Stimulated activated CD8-positive, alpha-beta memory T cell treated with anti-CD3 and anti-CD28 coated beads, Interleukin-2, amount 100 ng/mL, for 1 hour (primary cell): ENCODE results near the gene OGA.

Experiments
- DNase-seq, 2 donors: peaks; one replicate each; pipeline ENCODE4 v3.0.0-alpha.2; 2020; ENCODE audit warnings: low read depth in 2 of 2

The OGA gene

DNA sequence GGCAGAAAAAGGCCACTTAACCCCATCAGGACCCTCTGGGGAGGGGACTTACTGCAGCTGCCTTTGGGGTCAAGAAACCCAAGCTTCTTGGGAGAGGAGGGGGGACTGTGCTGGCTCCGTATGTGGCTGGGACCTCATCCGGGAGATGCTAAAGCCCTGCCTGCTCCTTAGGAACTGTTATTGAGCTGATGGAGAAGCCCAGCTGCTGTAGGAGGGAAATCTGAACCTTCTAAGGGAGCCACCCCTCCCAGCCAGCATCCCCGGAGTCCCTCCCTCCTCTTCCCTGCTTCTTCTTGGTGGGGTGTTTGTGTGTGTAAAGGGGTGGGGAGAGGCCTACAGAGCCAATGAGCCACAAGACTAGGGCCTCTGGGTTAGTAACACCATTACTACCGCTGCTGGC is 17.1 kb upstream of the OGA start:
- DNase-seq = no peak

DNA sequence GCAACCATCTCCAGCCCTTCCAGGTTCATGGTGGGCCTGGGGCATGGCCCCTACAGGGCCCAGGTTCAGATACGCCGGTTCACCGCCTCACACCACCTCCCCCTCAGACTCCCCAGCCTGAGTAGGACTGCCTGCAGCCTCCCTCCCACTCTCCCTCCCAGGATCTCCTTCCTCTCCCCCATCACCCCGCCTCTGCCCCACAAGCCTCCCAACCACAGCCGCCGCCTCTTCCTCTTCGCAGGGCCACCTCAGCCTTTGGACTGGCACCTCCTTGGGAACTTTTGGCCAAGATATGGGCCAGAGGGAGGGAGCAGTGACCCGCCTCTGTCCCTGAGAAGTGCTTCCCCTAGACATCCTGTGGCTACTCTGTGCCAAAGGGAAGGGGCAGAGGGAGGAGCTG is 16.1 kb upstream of the OGA start:
- DNase-seq = no peak

DNA sequence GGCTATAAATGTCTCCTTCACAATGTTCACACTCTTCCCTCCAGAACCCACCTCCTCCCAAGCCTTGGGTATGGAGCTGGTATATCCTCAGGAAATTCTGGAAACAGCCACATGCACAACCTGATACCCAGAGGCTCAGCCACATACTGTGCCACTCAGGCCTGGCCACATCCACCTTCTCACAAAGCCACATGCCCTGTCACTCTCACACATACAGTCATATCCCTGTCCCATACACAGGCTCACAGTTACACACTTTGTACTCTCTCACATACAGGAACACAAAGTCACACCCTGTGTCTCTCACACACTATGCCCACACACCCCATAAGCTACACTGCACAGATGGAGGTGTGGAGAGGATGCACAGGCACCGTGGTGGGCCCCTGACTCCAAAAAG is 15.2 kb upstream of the OGA start:
- DNase-seq = no peak

DNA sequence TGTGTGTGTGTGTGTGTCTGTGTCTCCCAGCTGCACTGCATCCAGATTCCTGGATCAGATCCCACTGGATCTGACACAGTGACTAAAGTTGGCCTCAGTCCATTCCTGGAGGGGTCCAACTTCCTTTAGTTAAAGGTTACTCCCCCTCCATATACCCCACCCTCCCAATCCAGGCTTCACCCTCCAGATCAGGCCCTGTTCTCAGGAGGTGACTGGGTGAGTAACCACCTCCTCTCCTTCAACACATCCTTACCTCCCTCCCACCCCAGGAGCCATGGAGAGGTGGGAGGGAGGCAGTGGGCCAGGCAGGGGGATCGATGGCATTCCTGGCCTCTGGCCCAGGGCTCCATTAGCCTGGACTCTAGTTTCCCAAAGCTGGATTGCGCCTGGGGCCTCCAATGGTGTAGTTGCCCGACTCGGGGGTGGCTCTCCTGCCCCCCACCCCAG is 14.1 kb upstream of the OGA start:
- no peak for DNase-seq

DNA sequence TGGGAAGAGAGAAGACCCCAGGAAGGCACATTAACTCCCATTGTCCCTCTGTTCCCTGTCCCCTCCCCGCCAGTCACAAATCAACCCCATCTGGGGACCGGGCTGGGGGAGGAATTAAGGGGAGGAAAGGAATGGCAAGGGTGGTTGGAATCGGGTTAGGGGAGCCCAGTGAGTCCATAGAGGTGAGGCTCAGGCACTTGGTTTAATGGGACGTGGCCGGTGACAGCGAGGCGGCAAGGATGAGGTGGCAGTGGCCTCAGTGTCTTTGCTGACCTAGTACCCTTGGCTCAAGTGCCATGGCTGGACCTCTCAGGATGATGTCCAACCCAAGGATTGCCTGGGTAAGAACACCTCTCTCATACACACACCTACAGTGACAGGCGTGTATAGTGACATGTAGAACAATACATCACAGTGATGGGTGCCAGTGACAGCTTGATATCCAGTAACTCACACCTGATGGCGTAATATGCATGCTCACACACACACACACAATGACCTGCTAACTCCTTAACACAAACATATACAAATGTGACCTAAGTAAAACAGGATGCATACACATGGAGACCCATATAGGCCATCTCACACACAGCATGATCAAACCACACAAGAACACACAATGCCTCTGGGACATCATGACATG is 13.0 kb upstream of the OGA start:
- DNase-seq = no peak

DNA sequence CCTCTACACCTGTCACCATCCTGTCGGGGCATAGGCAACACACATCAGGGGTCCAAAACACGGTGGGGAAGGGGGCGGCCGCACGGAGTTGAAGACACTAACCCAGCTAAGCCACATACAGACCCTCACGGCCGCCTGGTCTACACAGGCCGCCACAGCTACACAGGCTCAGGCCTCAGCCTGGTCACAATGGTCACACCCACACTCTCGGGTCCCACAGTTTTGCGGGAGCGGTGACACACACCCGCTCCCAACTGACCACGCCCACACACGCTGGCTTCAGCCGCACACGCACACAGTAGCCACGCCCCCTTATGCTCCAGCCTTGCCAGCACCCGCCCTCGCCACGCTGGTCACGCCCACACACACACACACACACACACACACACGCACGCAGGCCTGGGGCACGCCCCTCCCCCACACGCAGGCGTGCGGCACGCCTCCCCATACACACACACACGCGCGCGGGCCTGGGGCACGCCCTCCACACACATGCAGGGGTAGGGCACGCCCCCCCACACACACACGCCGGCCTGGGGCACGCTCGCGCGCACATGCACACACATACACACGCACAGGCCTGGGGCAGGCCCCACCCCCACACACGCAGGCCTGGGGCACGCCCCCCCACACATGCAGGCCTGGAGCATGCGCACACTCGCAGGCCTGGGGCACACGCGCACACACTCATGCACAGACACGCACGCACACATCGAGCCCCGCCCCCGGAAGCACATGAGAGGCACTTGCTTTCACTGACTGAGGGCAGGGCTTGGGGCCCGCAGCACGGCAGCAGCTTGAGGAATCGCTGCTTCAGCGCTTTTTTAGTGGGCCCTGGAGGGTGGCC is 12.3 kb upstream of the OGA start:
- DNase-seq = peak; percentile 74 to 86

DNA sequence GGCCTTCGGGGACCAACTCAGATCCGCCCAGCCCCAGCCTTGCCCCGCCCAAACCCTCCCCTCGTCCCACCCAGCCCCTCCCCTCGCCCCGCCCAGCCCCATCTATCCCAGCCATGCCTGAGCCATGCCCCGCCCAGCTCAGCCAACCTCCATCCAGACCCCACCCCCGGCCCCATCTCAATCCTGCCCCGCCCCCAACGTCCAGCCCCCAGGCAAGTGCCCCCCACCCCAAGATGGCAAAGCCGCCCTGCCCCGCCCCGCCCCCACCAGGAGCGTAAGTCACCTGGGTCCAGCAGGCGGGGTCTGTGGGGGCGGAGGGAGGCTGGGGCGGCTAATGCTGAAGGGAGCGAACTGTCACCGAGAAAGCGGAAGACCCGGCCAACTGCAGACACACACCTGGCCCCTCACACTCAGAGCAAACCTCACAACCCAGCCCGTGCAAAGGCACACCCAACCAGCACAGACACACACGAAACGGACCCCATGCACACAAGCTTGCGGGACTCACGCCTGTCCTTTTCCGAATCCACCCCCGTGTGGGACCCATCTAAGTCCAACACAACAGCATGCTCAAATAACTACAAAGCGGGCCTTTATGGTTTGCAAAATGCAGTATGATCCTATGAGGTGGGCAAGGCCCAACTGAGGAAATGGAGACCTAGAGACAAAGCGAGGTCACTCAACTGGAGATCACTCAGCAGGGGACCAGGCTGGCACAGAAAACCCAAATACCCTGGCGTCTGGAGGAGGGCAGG is 11.5 kb upstream of the OGA start:
- no peak for DNase-seq

DNA sequence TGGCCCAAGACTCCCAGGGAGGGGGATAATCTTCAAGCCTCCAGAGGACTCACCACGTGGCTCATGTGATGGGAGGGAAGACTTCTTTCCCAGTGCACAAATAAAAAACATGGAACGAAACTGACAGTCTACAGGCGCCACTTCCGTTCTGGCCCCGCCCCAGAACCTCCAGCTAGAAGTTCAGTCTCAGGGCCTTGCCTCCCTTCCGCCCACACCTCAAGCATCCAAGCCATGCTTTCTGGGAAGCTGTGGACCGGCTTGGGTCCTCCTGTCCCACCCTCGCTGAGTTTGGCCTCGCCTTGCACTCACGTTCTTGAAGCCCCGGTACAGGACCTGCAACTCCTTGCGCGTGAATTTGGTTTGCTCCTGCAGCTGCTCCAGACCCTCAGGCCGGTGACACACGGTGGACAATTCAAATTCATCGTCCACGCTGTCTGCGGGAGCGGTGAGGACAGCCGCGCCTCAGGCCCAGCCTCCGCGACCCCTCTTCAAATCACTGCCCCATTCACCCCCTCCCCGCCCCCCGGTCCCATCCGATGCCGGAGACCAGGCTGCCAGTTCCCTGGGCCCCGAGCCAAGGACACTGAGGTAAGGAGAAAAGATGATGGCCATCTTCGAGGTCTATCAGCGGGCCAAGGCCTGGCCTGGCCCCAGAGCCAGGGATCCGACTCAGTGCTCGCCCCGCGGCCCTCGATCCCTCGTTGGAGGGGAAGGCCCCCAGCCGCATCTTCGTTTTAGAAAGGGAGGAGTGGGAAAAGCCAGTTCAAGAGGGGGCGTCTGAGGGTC is 10.7 kb upstream of the OGA start:
- DNase-seq = no peak

DNA sequence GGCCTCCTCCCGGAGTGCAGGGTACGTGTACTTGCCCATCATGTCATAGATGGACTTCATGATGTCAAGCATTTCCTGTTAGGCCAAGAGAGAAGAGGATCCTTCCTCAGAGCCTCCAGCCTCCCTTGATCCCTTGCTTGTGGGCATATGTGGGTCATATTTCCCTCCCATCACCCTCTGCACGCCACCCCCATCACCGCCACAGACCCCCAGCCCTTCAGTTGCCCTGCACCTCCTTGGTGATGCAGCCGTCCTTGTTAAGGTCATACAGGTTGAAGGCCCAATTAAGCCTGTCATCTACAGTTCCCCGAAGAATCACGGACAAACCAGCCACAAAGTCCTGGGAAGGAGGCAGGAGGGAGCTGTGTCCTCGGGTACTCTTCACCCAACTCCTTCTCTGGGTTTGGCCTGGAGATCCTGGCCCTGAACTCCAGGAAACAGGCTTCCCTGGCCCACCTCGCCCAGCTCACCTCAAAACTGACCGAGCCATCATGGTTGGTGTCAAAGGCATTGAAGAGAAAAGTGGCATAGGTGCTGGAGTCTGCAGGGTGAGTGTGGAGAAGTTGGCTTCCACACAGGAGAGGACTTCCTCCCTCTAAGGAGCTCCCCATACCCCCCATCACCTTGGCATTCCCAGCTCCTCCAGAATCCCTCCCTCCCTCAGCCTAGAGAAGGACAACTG is 9.8 kb upstream of the OGA start:
- no peak for DNase-seq

DNA sequence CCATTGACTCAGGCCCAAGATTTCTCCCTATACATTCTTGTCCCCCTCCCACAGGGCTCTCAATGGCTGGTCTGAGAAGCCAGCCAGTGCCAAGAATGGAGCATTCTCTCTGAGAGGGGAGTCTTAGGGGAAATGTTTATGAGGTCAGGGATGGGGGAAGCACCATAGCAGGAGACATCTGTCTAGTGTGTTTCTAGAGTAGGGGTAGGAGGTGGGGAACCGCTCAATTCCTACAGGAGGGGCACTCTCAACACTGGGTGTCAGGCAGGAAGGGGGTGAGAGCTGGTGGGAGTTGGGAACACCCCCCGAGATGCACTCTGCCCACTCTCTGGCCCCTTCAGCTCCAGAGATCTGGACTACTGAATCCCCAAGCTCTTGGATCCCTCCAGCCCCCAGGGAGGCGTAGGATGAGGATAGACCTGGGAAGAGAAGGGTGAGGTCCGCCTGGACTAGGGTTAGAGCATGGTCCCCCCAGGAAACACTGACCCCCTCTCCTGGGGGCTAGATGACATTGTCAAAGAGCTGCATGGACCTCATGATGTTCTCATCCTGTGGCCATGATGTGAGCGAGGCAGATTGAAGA is 8.7 kb upstream of the OGA start:
- no peak for DNase-seq

DNA sequence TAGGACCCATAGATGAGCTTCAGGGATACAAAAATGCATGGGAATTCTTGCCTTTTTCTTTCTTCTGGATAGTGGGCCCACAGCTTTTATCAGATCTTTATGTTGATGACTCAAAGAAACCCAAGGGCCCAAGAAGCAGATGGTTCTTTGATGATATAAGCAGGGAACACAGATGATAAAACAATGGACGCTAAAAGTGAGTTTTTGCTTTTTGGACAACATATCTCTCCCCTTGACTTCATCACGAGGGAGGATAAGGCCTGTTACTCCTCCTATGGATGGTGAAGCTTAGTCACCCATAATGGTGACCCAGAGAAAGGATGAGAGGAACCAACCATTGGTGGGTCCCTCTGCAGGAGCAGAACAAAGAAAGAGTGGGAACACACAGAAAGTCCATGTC is 6.5 kb upstream of the OGA start:
- no peak for DNase-seq

DNA sequence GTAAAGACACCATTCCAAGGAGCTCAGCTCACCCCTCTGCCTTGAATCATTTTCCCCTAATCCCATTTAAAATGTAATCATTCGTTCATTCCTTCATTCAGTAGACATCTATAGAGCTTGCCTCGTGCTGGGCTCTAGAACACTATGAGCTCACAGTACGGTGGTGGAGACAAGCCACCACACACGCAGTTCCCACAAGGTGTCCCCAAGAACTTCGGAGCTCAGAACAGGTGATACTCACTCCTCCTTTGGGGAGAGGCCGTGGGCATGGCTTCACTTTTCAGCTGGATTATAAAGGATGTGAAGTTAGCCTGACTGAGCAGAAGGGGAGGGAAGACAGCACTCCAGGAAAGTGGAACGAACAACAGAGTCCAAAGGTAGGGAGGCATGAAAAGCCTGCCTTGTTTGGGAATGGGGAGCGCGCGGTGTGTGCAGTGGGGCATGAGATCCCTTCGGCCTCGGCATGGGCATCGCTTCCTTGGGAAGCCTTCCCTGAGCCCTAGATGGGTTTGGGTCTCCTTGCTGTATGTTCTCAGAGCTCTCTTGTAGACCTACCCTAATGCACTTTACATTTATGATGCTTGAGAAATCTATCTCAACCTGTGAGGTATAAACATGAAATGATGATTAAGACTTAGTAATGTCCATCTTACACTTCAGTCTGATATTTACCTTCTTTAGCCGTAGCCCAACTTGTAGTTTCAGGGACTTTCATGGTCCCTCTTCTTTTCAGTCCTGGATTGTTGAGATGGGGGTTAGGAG is 809 bp upstream of the OGA start:
- DNase-seq = no peak

DNA sequence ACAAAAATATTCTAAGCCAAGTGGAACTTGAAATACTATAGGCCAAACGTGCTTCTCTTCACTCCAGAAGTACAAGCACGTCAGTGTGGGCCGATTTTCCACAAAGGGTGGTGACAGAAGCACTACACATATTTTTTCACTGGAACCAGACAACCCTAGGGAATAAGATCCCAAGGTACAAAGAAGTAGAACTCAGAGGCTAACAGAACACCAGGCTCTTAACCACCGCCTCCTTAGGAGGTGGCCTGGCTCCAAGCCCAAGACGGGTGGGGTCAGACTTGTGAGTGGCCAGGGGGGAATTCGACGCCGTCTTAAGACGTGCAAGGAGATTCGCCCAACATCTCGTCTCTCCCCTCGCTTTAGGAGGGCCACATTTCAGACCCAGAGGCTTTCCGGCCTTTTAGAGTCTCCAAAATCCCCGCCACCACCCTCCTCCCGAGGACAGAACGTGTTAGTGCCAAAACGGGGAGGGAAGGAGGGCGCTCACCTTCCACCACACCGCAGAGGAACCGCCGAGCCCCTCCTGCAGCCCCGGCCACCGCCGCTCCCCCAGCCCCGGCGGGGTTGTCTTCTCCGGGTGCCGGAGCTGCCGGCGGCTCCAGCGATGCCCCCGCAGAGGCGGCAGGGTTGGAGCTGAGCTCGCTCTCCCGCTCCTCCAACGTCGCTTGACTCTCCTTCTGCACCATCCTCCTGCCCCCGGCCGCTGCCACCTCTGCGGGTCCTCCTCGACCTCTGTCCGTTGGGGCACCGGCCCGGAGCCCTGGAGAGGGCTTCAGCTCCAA is 716 bp downstream of the OGA start:
- no peak for DNase-seq

DNA sequence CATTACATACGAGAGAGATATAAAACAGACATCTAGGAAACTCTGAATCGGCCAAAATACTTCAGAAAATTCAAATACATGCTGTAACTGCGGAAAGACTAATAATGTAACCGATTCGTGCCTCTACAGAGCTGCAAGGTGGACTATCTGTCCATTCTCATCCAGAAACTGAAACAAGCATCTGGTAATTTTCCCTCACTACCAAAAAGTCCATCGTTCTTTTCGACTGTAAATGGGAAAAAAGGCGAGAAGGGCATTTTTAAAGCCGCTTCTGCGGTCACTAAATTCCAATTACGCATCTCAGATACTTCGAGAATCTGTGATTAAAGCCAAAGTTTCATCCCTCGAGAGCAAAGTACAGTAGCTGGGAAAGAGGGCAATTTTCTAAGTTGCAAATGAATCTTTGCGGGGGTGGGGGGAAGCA is 1.3 kb downstream of the OGA start:
- no peak for DNase-seq

DNA sequence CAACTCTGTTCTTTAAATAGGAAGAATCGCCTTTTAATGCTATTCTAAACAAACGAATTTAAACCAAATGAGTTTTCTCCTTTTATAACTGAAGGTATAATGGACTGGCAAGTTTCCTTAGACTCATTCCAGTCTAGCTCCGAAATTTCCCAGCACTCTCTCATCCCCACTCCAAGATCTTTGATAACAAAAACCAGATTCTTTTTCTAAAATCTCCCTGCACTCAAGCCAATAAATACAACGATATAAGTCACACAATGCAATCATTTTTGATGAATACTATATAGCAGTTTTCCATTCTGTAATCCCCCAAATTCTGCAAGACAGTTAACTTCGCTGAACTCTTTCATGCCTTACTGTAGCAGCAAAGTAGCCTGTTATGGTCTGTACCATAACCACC is 1.9 kb downstream of the OGA start:
- no peak for DNase-seq

DNA sequence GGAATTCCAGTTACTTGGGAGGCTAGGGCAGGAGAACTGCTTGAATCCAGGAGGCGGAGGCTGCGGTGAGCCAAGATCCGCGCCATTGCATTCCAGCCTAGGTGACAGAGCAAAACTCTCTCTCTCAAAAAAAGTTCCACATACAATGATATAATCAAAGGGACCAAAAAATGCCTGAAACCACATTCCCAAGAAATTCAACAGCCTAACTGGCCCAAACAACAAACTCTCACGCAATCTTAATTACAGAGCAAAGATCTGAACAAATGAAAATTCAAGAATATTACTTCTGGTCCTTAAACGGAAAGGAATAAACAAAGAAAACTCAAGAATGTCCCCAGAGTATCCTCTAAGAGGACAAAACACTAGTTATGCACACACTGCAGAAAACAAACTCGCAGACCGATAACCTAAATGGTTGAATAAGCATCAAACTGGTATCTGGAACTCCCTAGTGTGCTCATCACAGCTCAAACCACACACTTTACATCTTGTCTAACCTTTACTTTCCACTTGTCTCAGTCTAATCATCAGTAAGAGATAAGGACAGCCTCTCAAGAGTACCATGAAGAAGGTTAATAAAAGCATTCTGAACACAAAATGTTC is 3.7 kb downstream of the OGA start:
- no peak for DNase-seq

DNA sequence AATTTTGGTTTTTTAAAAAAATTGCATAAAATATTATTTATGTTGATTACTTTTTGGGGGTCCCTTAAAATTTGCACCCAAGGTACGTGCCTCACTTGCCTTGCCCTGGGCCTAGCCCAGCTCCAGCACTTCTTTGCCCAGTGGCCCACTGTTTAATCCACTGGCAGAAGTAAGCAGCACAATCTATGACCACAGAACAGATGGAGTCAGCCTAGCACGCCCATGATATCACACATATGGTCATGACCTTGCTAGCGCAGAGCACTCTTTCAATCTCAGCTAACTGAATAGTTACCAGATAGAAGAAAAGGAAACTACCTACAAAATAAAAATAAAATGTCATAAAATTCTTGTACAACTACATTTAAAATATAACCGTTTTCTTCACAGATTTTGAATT is 5.6 kb downstream of the OGA start:
- no peak for DNase-seq

DNA sequence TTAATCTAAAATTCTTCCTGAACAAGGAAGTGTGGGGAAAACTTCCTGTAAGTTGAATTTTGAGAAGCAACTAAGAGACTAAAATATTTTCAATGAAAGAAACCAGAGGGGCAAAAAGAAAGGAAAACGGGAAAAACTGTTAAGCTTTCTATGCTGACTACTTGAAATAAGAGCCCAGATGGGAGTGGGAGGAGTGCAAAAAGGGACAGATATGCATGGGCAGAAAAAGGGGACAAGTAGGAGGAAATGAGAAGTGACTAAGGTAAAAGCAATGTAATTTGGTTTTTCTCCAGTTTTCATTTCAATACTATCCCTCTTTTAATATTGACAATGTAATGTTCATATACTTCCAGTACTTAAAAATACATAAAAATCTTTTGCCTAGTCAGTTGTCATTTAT is 11.1 kb downstream of the OGA start:
- no peak for DNase-seq

DNA sequence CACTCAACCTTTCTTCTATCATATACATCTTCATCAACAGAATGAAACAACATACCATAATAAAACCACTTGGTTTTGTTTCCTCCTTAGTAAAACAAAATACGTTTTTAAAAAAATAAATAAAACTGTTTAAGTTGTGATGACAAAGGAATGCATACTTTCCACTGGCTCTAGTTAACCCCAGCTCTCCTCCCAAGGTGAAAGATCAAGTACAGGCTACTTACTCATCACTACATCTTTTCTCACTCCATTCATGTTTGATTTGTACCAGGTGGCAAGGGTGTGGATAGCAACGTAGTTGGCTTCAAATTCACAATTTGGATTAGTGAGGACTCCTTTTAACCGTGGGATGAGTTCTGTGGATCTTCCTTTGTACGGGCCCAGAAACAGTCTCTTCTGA is 14.7 kb downstream of the OGA start:
- no peak for DNase-seq
